Fibroblast of peridontal ligament (primary cell): ENCODE measurements around the gene CDH23.

Source experiments
- DNase-seq: peaks from one replicate; pipeline ENCODE4 v3.0.0-alpha.2; 2010; ENCODE audit errors: extremely low read depth

Gene CDH23

GRCh38 chr10:71622154-71622526 lies 225.4 kb downstream of the CDH23 start:
- DNase-seq: peak; percentile 12

GRCh38 chr10:71622616-71623015 lies 225.9 kb downstream of the CDH23 start:
- no peak for DNase-seq

DNA sequence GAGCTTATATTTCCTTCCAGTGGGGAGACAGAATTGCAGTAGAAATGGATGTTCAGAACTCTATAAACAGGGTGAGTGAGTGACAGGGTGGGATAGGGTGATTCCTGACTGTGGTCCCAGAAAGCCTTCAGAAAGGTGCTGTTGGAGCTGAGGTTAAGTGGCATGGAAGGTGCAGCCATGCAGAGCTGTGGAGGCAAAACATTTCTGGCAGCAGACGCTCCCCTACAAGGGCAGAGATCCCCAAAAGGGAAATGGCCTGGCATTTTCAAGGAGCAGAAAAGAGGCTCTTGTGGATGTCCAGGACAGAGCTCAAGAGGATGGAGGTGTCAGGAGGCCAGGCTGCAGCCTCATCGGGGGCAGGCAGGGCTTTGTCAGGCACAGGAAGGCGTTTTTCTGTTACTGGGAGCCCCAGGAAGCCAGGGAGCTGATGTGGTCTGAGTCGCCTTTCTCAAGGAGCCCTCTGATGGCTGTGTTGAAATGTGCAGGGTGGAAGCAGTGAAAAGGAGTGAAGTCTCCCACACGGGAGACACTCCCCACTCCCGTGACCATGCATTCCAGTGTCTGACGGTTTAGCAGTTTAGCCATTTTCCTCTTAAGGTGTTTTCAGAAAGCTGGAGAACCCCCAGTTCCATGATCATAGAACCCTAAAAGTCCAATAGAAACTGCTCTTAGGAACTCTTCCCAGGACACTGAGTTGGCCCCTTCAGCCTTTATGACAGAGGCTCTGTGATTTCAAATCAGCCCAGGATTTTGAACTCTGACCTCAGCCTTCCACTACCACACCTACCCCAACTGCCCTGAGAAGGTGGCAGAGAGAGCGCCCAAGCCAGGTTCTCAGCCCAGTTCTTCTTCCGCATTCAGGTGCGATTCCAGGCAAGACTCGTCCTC lies 226.6 kb downstream of the CDH23 start:
- peak; percentile 21 for DNase-seq

GRCh38 chr10:71623986-71624291 lies 227.2 kb downstream of the CDH23 start:
- no peak for DNase-seq

GRCh38 chr10:71625445-71626175 lies 228.9 kb downstream of the CDH23 start:
- DNase-seq: no peak

DNA sequence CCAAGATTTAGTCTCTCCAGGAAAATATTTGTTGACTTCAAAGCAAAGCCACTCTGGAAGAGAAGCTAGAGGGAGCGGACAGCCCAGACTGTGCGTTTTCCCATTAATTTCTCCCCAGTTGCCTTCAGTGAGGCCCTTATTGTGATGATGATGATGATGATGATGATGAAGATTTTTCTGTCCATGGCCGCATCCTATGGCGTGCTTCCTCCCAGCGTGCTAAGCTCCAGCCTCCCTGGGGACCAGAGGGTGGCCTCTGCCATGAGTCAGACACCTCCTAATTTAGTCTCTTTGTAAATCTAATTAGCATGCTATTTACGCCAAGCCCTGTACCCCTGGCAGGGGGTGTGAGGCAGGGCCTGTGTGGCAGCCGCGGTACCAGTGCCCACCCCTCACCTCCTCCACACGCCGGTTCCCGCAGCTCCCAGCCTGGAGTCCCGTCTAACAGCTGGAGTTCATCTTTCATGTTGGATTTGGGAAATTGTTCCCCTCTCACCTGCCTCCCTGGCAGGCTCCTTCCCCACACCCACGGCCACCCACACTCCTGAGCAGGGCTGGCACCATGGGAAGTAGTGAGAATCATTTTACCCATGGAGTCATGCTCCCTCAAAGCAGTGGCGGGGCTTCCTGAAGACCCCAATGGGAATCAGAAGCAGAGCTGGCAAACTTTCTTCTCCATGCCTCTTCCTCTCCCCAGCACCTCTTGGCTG lies 230.7 kb downstream of the CDH23 start:
- DNase-seq: no peak

- DNase-seq: no peak
Observed at GRCh38 chr10:71627956-71628355, 231.2 kb downstream of the CDH23 start.

GRCh38 chr10:71629131-71629530 lies 232.4 kb downstream of the CDH23 start:
- DNase-seq: no peak

GRCh38 chr10:71630168-71630567 lies 233.4 kb downstream of the CDH23 start:
- DNase-seq: no peak

DNA sequence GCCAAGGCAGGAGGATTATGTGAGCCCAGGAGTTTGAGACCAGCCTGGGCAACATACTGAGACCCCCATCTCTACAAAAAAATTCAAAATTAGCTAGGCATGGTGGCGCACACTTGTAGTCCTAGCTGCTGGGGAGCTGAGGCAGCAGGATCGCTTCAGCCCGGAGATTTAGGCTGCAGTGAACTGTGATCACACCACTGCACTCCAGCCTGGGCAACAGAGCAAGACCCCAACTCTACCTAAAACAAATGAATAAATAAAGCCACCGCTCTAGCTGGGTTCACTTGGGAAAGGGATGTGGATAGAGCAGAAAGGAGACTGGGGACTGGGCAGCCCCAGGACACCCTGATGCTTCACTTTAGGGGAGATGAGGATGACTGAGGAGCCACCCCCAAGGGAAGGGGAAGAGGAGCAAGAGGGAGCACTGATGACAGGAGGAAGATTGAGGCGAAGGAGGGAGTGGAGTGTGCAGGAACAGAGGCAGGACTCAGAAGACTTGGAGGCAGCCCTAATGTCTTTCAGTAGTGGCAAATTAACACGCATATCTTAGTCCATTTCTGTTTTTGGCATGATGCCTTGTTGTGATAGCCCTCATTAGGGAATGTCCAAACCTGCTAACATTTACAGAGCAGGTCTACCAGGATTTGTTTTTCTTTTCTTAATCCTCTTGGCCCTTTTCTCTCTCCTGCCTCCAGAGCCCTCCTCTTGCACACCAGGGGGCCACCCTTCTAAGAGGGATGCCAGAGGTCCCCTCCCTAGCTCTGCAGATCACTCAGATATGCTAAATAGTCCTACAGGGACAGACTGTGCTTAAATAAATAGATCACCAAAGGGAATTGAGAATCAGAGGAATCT lies 234.5 kb downstream of the CDH23 start:
- DNase-seq: no peak

- no peak for DNase-seq
Observed at GRCh38 chr10:71632200-71632820, 235.6 kb downstream of the CDH23 start.

DNA sequence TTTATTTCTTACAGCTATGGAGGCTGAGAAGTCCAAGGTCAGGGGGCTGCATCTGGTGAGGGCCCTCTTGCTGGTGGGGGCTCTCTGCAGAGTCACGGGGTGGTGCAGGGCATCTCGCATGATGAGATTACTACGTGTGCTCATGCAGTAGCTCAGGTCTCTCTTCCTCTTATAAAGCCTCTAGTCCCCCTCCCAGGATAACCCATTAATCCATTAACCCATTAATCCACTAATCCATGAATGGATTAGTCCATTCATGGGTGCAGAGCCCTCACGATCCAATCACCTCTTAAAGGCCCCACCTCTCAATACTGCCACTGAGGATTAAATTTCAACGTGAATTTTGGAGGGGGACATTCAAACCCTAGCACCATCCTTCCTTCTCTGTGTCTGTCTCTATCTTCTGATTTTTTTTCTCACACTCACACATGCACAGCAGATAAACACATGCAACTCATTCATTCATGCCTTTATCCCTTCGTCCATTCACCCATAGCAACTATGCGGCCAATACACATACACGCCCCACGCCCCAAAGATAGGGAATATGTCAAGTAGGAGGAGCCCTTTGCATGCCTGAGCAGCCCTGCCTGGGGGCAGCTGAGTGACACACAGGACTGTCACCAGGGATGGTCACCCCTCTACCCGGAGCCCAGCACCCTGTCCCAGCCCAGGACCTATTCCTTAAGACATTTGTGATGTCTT lies 236.3 kb downstream of the CDH23 start:
- DNase-seq: no peak

DNA sequence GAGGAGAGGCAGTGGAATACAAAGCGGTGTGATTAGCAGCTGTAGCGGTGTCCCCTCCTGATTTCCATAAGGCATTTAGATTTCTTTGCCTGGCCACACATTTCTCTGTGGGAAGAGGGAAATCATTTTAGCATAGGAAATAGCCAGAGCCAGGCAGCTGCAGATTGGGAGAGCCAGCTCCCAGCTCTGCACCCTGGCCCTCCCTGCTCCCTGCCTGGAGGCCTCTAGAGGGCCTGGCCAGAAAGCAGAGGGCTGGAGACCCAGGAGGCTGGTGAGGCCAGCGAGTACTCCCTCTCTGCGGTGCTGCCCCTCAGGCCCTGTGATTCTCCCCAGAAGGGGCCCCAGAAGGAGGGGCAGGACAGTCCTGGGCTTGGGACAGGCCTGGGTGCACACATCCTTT lies 237.2 kb downstream of the CDH23 start:
- no peak for DNase-seq

GRCh38 chr10:71634531-71635164 lies 237.9 kb downstream of the CDH23 start:
- DNase-seq: no peak

- no peak for DNase-seq
Observed at GRCh38 chr10:71635251-71635866, 238.6 kb downstream of the CDH23 start.

GRCh38 chr10:71635867-71636266 lies 239.1 kb downstream of the CDH23 start:
- DNase-seq: no peak

DNA sequence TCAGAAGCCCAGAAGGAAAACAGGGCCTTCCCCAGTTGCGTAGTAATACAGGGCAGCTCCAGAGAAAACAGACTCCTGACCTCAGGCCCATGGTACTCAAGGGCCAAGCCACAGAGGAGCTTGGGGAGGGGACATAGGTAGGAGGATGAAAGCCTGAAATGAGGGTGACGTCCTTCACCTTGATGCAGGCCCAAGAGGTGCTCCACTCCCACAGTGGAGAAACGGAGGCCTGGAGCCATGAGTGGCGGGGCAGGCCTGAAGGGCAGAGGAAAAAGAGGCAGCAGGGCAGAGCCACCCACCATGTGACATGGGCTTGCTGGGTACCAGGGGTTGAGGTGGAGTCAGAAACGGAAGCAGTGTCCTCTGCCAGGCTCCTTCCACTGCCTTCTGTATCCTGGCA lies 239.9 kb downstream of the CDH23 start:
- no peak for DNase-seq

DNA sequence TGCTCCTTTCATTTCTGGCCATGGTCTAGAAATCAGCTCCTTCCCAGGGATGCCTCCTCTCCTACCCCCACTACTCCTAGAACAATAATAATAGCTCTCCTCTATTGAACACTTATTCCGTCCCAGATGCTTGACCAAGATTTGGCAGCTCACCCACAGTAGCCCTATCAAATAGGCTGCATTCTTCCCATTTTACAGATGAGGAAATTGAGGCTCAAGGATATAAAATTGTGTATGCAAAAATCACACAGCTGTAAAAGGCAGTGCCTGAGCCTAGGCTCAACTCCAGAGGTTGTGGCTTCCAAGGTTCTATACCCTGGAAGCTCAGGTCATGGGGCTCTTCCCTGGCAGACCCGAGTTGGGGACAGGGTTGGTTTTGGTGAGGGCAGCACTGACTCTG lies 240.6 kb downstream of the CDH23 start:
- DNase-seq: no peak

GRCh38 chr10:71638064-71638821 lies 241.5 kb downstream of the CDH23 start:
- no peak for DNase-seq
